Heart left ventricle (tissue), 16 donors: ENCODE data around the gene CYSTM1. TPM values are rescaled to one million over a fixed set of nuclear protein-coding genes. Genes with fewer than 3 reads are reported as not detected.
A peak's percentile ranks its signal among the peaks of the same experiment; 100 is the strongest.

Source experiments
- ATAC-seq, 4 donors: fragments of 200-7000 bp; cut with Tn5 transposase; one replicate each; pipeline ENCODE4 v1.9.1; 2020 to 2022; ENCODE audit warnings: moderate library complexity in 4 of 4, mild to moderate bottlenecking in 3 of 4, moderate number of reproducible peaks in 1 of 4
- DNase-seq, 5 donors: peaks; one replicate each; pipeline ENCODE4 v3.0.0-alpha.2; 2020
- H3K27ac ChIP-seq, 12 donors: fragments of 200-600 bp; sonication (generic) in 4 of 12; one replicate each; pipeline versions ENCODE4 v1.5.0 to v1.8.0; 2016 to 2022; ENCODE audit warnings: mild to moderate bottlenecking in 2 of 12
- H3K27me3 ChIP-seq, 9 donors: fragments of 200-600 bp; sonication (generic) in 2 of 9; one replicate each; pipeline versions ENCODE4 v1.5.1 to v1.8.0; 2016 to 2022; ENCODE audit warnings: mild to moderate bottlenecking in 3 of 9
- H3K36me3 ChIP-seq, 9 donors: fragments of 200-600 bp; sonication (generic) in 2 of 9; one replicate each; pipeline versions ENCODE4 v1.5.0 to v1.8.0; 2018 to 2022; ENCODE audit warnings: mild to moderate bottlenecking in 2 of 9
- H3K4me1 ChIP-seq, 12 donors: fragments of 200-600 bp; sonication (generic) in 4 of 12; one replicate each; pipeline versions ENCODE4 v1.5.0 to v1.8.0; 2016 to 2022; ENCODE audit warnings: mild to moderate bottlenecking in 3 of 12
- H3K4me3 ChIP-seq, 12 donors: fragments of 200-600 bp; sonication (generic) in 4 of 12; one replicate each; pipeline versions ENCODE4 v1.5.0 to v1.8.0; 2017 to 2022; ENCODE audit warnings: mild to moderate bottlenecking in 9 of 12, moderate library complexity in 4 of 12
- H3K9me3 ChIP-seq, 12 donors: fragments of 200-600 bp; sonication (generic) in 4 of 12; one replicate each; pipeline versions ENCODE4 v1.5.0 to v1.8.0; 2016 to 2022; ENCODE audit warnings: mild to moderate bottlenecking in 1 of 12
- CTCF ChIP-seq, 12 donors: fragments of 200-600 bp; sonication (generic) in 4 of 12; IDR thresholded peaks; one replicate each; pipeline versions ENCODE4 v1.5.0 to v1.8.0; 2018 to 2022; ENCODE audit warnings: antibody characterized with exemption in 12 of 12, mild to moderate bottlenecking in 5 of 12
- POLR2A ChIP-seq, 2 donors: fragments of 450-650 bp; IDR thresholded peaks; one replicate each; pipeline ENCODE4 v1.6.1; 2017; ENCODE audit warnings: antibody characterized with exemption in 2 of 2, mild to moderate bottlenecking in 2 of 2, moderate library complexity in 2 of 2
- WGBS, 4 donors: extraction: QIAGEN DNeasy Blood & Tissue Kit in 2 of 4; methylation state at CpG; one replicate each; pipeline versions ENCODE4 v1.1.5 to v1.1.7; 2013 to 2018; 5-methylcytosine and 5-hydroxymethylcytosine counted together
- intact Hi-C, 10 donors: fragments of 100-400 bp; cut with DNase I; formaldehyde crosslinking; loops; one replicate each; pipeline versions ENCODE4 v1.11.1 to v1.14.2; 2022
- polyA plus RNA-seq, 2 donors: library from polyadenylated mRNA; stranded (reverse); fragments of 200-250 nt; gene quantifications; one replicate each; pipeline ENCODE4 v1.2.3, GENCODE V29; 2013
- total RNA-seq, 9 donors: library from RNA; depleted of rRNA in 2 of 9; stranded (reverse); fragments of >200 nt in 2 of 9; fragmentation: NEBNext Ultra II Directional in 3 of 9; extraction: Animal tissue kit (Norgen Biotek cat#: 25700) in 3 of 9; gene quantifications; one replicate each; pipeline versions ENCODE4 v1.1.0 to v1.2.4, GENCODE V29; 2016 to 2023
- donor health status: ischemic (EF 13 %, LVEDD 7.1; RV severe dilation, severe dysfunction).
- donor health status: healthy with polysubstance abuse.
- donor health status: DM: no; HTN: yes; CAD: no.
- donor health status: DM: no; HTN: no; CAD: no.
- donor health status: ischemic (EF 25% LVEDD 6.9; RV normal size, moderate dysfunction).
- donor health status: ischemic (EF 25% LVEDD 5.7; RV mildly dilated, moderate dysfunction).
- donor health status: healthy.
- donor health status: DM: yes; HTN: yes; CAD: no.
- donor health status: ischemic (EF 35%, LVEDD 5.7; RV mildly dilated, moderate dysfunction).
- donor health status: nonischemic (EF 11% LVEDD 7.7; RV severe dilation, severe dysfunction).
- donor health status: DM: yes; HTN: yes; CAD: no.
- donor health status: PGD.
- donor health status: ischemic (EF 29% LVEDD 5.4; RV normal size, mild dysfunction).
- donor health status: nonischemic (EF 23%, LVEDD 6.1; RV moderate dilation, normal function).

CYSTM1 gene
- total and polyA plus RNA-seq, 11 donors, result 58.1 to 238 (median 94.5) TPM

DNA sequence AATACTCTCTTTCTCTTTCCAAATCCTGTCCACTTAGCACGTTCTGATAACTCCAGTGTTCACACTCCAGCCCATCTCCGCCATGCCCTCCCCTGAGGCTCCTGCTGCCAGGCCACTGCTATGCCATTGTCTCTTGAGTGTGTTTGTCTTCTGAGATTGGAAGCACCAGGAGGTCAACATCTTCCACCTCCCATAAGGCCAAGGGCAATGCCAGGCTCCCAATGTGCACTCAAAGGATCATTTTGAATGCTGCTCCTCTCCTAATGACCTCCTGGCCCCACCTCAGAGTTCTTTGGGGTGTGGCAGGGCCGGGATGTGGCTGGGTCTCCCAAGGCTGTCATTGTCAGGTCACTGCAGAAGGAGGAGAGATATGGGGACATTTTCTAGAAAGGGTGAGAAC, 29.7 kb upstream of the CYSTM1 start:
- ATAC-seq (no peak), DNase-seq (no peak)
- H3K27me3 ChIP-seq, result peaks cover 0 to 11% (median 0%) of the 10 kb centered on the region in 9 donors
- H3K4me3 ChIP-seq, result peak overlapping the region in 6 of 12 donors; percentile 48 to 60 (median 55)
- intact Hi-C loops, result loop anchor here in 6 of 10 donors (2.0 to 10.0 kb wide), 6 partner anchors 30 to 358 kb away; partner anchors contain the start of genes PURA (in 4 of the 6) and PSD2 (in 1 of the 6)
- TF ChIP-seq CTCF (IDR thresholded peaks at IDR 0.05), result no peak
- no peak for TF ChIP-seq POLR2A (IDR thresholded peaks at IDR 0.05)
- 58 to 83% (median 64%) methylated on average over 3 of the region's 3 CpGs for WGBS, 4 donors
- H3K9me3 ChIP-seq, result no peaks in the 10 kb centered on the region
- no peaks in the 10 kb centered on the region for H3K36me3 ChIP-seq
- no peak overlapping the region for H3K27ac ChIP-seq
- H3K4me1 ChIP-seq, result peaks cover 0 to 34% (median 21%) of the 10 kb centered on the region in 12 donors

DNA sequence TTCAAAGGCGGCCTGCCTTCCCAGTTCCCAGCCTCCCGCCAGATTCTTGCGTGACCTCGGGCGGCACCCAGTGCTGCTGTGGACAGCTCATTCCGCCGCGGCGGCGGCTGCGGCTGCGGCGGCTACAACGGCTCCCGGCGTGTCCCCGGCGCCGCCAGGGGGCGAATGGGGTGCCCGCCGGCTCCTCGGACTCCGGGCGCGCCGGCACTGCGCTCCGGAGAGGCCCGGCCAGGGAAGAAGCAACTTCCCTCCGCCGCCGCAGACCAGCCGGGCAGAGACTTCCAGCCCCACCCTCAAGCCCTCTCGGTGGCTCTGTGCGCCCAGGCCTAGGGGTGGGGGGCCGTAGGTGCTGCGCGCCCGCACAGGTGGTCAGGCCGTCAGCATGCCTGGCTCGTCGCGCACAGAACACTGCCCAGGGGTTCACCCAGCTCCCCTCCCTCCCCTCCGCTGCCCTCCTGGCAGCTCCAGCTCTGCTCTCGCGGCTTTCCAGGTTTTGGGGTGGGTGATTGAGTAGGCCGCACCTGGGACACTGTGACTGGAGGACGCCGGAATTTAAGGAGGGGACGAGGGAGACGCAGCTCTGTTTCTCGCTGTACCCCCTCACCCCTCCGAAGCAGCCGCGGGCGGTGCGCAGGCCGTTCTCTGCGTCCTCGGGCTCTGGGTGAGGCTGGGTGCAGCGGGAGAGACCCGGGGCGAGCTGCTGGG, 29.0 kb upstream of the CYSTM1 start:
- Histone ChIP-seq H3K4me1 (peaks cover 0 to 27% (median 17%) of the 10 kb centered on the region in 12 donors), H3K36me3 (no peaks in the 10 kb centered on the region), H3K4me3 (peak overlapping the region; percentile 15 to 61 (median 50)), H3K27ac (peak overlapping the region in 3 of 12 donors; percentile 3 to 26 (median 13)), H3K9me3 (no peaks in the 10 kb centered on the region), H3K27me3 (peaks cover 0 to 11% (median 0%) of the 10 kb centered on the region in 9 donors)
- TF ChIP-seq CTCF (IDR thresholded peaks at IDR 0.05) (peak; percentile 59 to 91 (median 80)), POLR2A (IDR thresholded peaks at IDR 0.05) (no peak)
- intact Hi-C loops, result loop anchor here in 7 of 10 donors (2.0 to 10.0 kb wide), 6 partner anchors 31 to 359 kb away; partner anchors contain the start of genes PURA (in 4 of the 7) and PSD2 (in 1 of the 7)
- DNase-seq (peak; percentile 75 to 88 (median 79)), ATAC-seq (peak; percentile 66 to 95 (median 94))
- 6 to 23% (median 10%) methylated on average over 20 to 64 of the region's 64 CpGs for WGBS, 4 donors

DNA sequence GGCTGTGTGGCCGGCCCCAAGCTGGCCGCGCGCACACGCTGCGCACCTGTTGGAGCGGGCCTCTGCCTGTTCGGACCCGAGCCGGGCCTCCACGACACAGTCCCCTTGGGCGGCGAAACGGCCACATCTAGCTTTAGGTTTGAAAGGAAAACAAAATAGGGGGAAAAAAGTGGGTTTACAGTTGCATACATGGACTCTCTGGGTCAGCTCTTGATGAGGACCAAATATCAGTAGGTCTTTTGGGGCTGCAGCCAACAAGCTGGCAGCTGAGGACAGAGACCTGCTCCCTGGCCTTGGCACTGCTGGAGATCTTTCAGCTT, 28.5 kb upstream of the CYSTM1 start:
- ATAC-seq (no peak), DNase-seq (no peak)
- peak overlapping the region in 1 of 12 donors; percentile 13 for H3K27ac ChIP-seq
- H3K4me1 ChIP-seq, result peaks cover 0 to 26% (median 16%) of the 10 kb centered on the region in 12 donors
- intact Hi-C loops, result loop anchor here in 4 of 10 donors (2.0 to 10.0 kb wide), 4 partner anchors 34 to 352 kb away; partner anchors contain the start of genes PURA (in 2 of the 4) and PSD2 (in 1 of the 4)
- peak overlapping the region in 10 of 12 donors; percentile 27 to 61 (median 52) for H3K4me3 ChIP-seq
- H3K9me3 ChIP-seq, result no peaks in the 10 kb centered on the region
- 47 to 78% (median 64%) methylated on average over 7 to 14 of the region's 14 CpGs for WGBS, 4 donors
- peaks cover 0 to 11% (median 0%) of the 10 kb centered on the region in 9 donors for H3K27me3 ChIP-seq
- no peaks in the 10 kb centered on the region for H3K36me3 ChIP-seq
- TF ChIP-seq CTCF (IDR thresholded peaks at IDR 0.05), result no peak
- no peak for TF ChIP-seq POLR2A (IDR thresholded peaks at IDR 0.05)

DNA sequence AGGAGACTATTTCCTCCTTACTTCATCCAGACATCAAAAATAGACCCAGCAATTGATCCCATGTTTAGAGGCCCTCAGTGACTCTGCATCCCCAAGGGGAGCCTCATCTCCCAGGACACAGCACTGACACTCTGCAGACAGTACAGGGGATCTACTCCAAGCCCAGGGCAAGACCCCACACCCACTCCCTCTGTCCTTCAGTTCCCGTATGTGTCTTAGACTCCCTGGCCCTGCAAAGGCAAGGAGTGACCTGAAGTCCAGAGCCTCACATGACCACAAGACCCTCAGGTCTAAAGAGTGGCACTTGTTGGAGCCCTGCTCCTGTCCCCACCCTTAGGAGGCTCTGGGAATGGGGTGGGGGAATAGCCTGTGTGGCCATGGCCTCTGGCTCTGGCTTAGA, 27.5 kb upstream of the CYSTM1 start:
- Histone ChIP-seq H3K9me3 (no peaks in the 10 kb centered on the region), H3K27me3 (peaks cover 0 to 11% (median 0%) of the 10 kb centered on the region in 9 donors), H3K36me3 (no peaks in the 10 kb centered on the region), H3K4me3 (no peak overlapping the region), H3K27ac (no peak overlapping the region), H3K4me1 (peaks cover 0 to 26% (median 15%) of the 10 kb centered on the region in 12 donors)
- no peak for DNase-seq
- TF ChIP-seq CTCF (IDR thresholded peaks at IDR 0.05) (no peak), POLR2A (IDR thresholded peaks at IDR 0.05) (no peak)
- no peak for ATAC-seq
- 93 to 100% (median 98%) methylated on average over 1 of the region's 1 CpG for WGBS, 4 donors
- intact Hi-C loops, result loop anchor here in 4 of 10 donors (2.0 to 10.0 kb wide), 4 partner anchors 35 to 353 kb away; partner anchors contain the start of genes PURA (in 2 of the 4) and PSD2 (in 1 of the 4)
